Muscle of back (tissue), 11 donors: ENCODE results near the gene NFKBIL1. TPM values are rescaled to one million over a fixed set of nuclear protein-coding genes. Genes with fewer than 3 reads are reported as not detected.
A peak's percentile ranks its signal among the peaks of the same experiment; 100 is the strongest.

Source experiments
- DNase-seq, 3 donors: peaks; one replicate each; pipeline versions ENCODE4 v3.0.0 to v3.0.0-alpha.2; 2013
- polyA plus RNA-seq, 10 donors: library from polyadenylated mRNA; unstranded; fragments of 120-200 nt; gene quantifications; one replicate each; pipeline ENCODE4 v1.2.1, GENCODE V29; 2013; ENCODE audit not compliant: insufficient read length in 10 of 10

NFKBIL1 gene
- polyA plus RNA-seq, 10 donors, result 11.3 to 17.7 (median 14.4) TPM

GRCh38 chr6:31559606-31559957, 12.2 kb downstream of the NFKBIL1 start:
- no peak for DNase-seq

GRCh38 chr6:31559958-31560696, 12.7 kb downstream of the NFKBIL1 start:
- peak in 1 of 3 donors; percentile 58 for DNase-seq

GRCh38 chr6:31560697-31561058, 13.3 kb downstream of the NFKBIL1 start:
- DNase-seq, result no peak

GRCh38 chr6:31567531-31568370, 20.3 kb downstream of the NFKBIL1 start:
- DNase-seq, result no peak

- no peak for DNase-seq
Measured at GRCh38 chr6:31568537-31568961, 21.1 kb downstream of the NFKBIL1 start.

- no peak for DNase-seq
Measured at GRCh38 chr6:31569861-31570536, 22.6 kb downstream of the NFKBIL1 start.

- no peak for DNase-seq
Measured at GRCh38 chr6:31572041-31572911, 24.9 kb downstream of the NFKBIL1 start, which contains the start of gene LTA. TSS of gene LTA (plus strand) at chr6:31572289. CDS start at chr6:31572743, 454 bp downstream.

- no peak for DNase-seq
Measured at GRCh38 chr6:31573239-31574105, 26.1 kb downstream of the NFKBIL1 start.

- DNase-seq, result no peak
Measured at GRCh38 chr6:31574106-31575061, 27.0 kb downstream of the NFKBIL1 start.

- DNase-seq, result peak in 2 of 3 donors; percentile 32 to 48
Measured at GRCh38 chr6:31575335-31575901, 28.0 kb downstream of the NFKBIL1 start, which contains the start of gene TNF. TSS of gene TNF (plus strand) at chr6:31575565. CDS start at chr6:31575742, 177 bp downstream.

GRCh38 chr6:31575952-31576685, 28.7 kb downstream of the NFKBIL1 start:
- DNase-seq, result no peak

GRCh38 chr6:31576897-31577578, 29.6 kb downstream of the NFKBIL1 start:
- DNase-seq, result no peak

- no peak for DNase-seq
Measured at GRCh38 chr6:31577579-31577966, 30.2 kb downstream of the NFKBIL1 start.

GRCh38 chr6:31578184-31579118, 31.0 kb downstream of the NFKBIL1 start:
- DNase-seq, result no peak

GRCh38 chr6:31579119-31579505, 31.7 kb downstream of the NFKBIL1 start:
- DNase-seq, result no peak
